NCI-H345 (cell line): ENCODE results near the gene FAF1.
"Not testable (repeated sequence)": the region's sequence is repeated elsewhere in the genome, so short reads cannot be mapped to it uniquely, and the experiment has no call there.

Experiments used
- DNase-seq: peaks from one replicate; lab custom pipeline; 2025; lab: John Stamatoyannopoulos, UW

Gene FAF1

GRCh38 chr1:50959913-50960844 lies at the start of gene FAF1:
TSS of gene FAF1 (minus strand) at chr1:50960267. CDS start at chr1:50959811, 456 bp downstream.
- DNase-seq, result peak; percentile 99

GRCh38 chr1:51009381-51009780 lies 49.3 kb upstream of the FAF1 start:
- no peak for DNase-seq

GRCh38 chr1:51005549-51005948 lies 45.5 kb upstream of the FAF1 start:
- DNase-seq, result not testable (repeated sequence)

GRCh38 chr1:51002516-51002915 lies 42.4 kb upstream of the FAF1 start:
- DNase-seq, result no peak

DNA sequence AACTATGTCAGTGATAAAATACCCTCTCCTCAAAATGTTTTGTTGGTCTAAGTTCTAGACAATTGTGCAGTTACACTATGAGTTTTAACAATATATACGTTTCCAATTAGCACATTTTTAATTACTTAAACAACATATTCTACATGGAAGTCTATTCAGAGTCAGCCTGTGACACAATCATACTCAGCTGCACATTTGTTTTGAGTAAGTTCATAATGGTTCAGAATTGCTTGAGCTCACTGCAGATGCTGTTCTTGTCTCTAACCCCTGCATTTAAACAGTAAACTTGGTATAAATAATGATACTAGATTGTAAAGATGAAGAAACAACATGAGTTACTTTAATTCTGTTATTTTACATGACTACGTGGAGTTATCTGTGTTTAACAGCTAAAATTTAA lies 40.6 kb upstream of the FAF1 start:
- DNase-seq, result no peak

- DNase-seq, result no peak
These were observed 40.1 kb upstream of the FAF1 start for GRCh38 chr1:51000160-51000559.

GRCh38 chr1:50999375-50999774 lies 39.3 kb upstream of the FAF1 start:
- DNase-seq, result not testable (repeated sequence)

DNA sequence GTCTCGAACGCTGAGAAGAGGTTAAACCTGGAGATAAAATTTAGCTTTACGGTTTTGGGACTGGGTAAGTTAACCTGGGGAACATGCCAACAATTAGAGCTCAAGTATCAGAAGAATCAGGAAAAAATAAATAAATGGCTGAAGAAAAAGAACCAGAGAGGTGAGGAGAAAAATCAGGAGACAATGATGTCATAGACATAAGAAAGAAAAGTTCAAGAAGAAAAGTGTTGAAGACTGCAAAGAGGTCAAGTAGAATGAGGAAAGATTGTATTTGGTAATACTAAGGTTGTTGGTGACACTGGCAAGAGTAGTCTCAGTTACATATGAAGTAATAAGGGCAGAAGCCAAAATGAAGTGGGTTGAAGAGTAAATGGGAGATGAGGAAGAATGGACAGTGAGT lies 36.0 kb upstream of the FAF1 start:
- no peak for DNase-seq

DNA sequence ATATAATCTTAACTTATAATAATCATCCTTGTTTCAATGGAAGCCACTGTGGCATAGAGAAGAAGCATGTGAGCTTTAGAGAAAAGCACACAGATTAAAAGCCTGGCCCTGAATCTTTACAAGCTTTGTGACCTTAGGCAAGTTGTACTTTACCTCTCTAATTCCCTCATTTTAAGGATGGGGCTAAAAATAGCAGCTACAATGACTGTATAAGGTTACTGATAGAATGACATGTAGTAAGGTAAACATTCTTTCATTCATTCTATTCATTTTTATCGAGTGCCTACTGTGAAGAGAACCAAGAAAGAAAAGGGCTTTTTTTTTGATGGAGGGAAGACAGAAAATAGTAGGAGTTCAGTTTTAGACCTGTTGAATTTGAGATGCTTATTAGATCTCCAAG lies 35.6 kb upstream of the FAF1 start:
- DNase-seq, result peak; percentile 77

DNA sequence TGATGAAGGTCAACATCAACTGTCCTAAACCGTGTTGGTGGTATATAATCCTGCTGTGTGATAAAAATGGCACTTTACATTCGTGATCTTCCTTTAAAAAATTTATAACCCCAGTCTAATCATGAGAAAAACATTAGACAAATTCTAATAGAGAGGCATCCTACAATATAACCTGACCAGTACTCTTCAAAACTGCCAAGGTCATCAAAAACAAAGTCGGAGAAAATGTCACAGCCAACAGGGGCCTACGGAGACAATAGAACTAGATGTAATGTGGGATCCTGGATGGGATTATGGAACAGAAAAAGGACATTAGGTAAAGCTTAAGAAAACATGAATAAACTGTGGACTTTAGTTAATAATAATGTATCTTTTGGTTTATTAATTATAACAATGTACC lies 34.9 kb upstream of the FAF1 start:
- DNase-seq, result no peak

DNA sequence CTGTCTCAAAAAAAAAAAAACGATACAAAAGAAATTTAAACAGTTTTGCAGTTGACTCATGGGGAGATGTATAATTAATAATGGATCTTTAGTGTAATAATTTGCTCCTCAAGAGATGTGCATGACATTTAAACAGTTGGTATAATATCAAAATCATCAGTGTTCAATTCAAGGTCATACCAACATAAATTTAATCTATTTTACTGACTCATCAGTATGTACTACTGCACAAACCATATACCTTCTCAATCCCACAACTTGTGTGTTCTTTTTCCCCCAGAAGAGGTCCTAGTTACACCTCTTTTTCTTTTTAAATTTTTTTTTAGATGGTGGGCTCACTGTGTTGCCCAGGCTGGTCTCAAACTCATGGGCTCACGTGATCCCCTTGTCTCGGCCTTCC lies 33.6 kb upstream of the FAF1 start:
- no peak for DNase-seq

- no peak for DNase-seq
These were observed 32.7 kb upstream of the FAF1 start for GRCh38 chr1:50992532-50993318.

DNA sequence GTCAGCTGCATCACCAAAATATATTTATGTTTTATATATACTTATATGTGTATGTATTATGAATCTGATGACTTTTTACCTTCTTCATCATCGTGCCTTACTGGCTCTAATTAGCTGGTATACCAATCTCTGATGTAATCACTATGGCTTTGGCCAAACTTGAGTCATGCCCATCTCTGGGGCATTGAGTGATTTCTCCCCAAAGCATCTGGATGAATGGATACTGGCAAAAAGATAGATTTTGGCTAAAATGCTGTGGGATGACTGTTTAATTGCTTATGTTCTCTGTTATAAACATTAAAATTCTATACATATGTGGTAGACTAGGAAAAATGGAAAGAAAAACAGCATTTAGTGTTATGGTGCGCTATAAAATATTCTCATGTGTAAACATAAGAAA lies 29.6 kb upstream of the FAF1 start:
- DNase-seq, result no peak

GRCh38 chr1:50986653-50987052 lies 26.6 kb upstream of the FAF1 start:
- no peak for DNase-seq

- no peak for DNase-seq
These were observed 25.0 kb upstream of the FAF1 start for GRCh38 chr1:50985094-50985493.

GRCh38 chr1:50983219-50983802 lies 23.2 kb upstream of the FAF1 start:
- no peak for DNase-seq

GRCh38 chr1:50982611-50983010 lies 22.5 kb upstream of the FAF1 start:
- DNase-seq, result no peak

DNA sequence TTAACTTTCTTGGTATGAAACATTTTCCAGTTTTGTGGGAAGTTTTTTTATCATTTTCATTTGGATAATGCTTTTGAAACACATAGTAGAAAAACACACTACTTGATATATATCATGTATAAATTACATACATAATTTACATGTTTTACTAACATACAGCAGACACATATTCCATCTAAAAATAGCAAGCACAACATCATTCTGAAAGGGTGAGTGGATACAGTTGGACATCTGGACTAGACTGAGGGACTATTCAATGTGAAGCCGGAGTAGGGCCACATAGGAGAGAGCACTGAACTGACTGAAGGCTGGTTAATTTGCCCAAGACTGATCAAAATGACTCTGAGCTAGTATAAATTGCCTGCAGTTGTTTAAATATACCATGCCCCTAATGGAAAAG lies 21.7 kb upstream of the FAF1 start:
- DNase-seq, result peak; percentile 53

- DNase-seq, result no peak
These were observed 20.4 kb upstream of the FAF1 start for GRCh38 chr1:50980505-50980904.

DNA sequence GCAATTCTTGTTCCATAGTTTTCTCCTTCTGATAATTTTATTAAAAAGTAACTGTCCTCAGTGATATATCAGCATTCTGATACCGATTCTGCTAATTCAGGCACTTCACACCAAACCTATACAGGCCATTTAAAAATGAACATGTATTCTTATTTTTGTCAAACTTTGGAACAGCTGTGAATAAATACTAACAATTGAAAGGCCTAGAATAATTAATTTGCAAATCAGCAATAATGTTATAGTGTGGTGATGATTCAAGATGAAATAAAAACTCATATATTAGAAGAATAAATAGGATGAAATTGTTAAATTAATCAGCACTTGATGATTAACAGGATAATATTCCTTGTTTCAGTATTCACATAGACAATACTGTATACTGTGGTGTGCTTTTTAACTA lies 19.9 kb upstream of the FAF1 start:
- no peak for DNase-seq

- peak; percentile 77 for DNase-seq
These were observed 19.1 kb upstream of the FAF1 start for GRCh38 chr1:50978852-50979781.
